Measurements from ENCODE around the gene LYSMD3. TPM values are rescaled to one million over a fixed set of nuclear protein-coding genes. Genes with fewer than 3 reads are reported as not detected.

Gene LYSMD3
- total RNA-seq, 2 donors from 2014 or later, result 11.8 to 18.0 TPM

- Histone ChIP-seq H3K4me1 (replicated peaks) (no peaks in the 10 kb centered on the region), H3K36me3 (no peaks in the 10 kb centered on the region), H3K27me3 (replicated peaks; ENCODE audit: insufficient read depth) (no peaks in the 10 kb centered on the region), H3K4me3 (peak overlapping the region; percentile 72 to 86), H3K27ac (peak overlapping the region; percentile 89 to 92), H3K9me3 (no peaks in the 10 kb centered on the region)
- DNase-seq (ENCODE audit: low spot score), result peak; percentile 60
- WGBS, result 7% methylated on average over 13 of the region's 13 CpGs
- intact Hi-C loops (cut with DNase I), result loop anchor here (1.0 to 10.0 kb wide), 3 partner anchors 56 to 115 kb away; partner anchors contain the start of genes MBLAC2 and POLR3G
- no peak for TF ChIP-seq POLR2AphosphoS5 (IDR thresholded peaks at IDR 0.05)
- peak; percentile 48 to 77 (median 64) for TF ChIP-seq CTCF (IDR thresholded peaks at IDR 0.05)
These were observed 724 bp upstream of the LYSMD3 start for GRCh38 chr5:90529939-90530677.

- intact Hi-C loops (cut with DNase I), result loop anchor here (1.0 to 10.0 kb wide), 2 partner anchors 54 to 114 kb away; partner anchors contain the start of genes MBLAC2 and POLR3G
- 2% methylated on average over 18 of the region's 18 CpGs for WGBS
- no peaks in the 10 kb centered on the region for H3K36me3 ChIP-seq
- DNase-seq (ENCODE audit: low spot score), result peak; percentile 5
- H3K4me1 ChIP-seq (replicated peaks), result no peaks in the 10 kb centered on the region
- no peaks in the 10 kb centered on the region for H3K27me3 ChIP-seq (replicated peaks; ENCODE audit: insufficient read depth)
- H3K9me3 ChIP-seq, result no peaks in the 10 kb centered on the region
- peak overlapping the region; percentile 89 to 92 for H3K27ac ChIP-seq
- peak overlapping the region; percentile 72 to 86 for H3K4me3 ChIP-seq
- no peak for TF ChIP-seq POLR2A (IDR thresholded peaks at IDR 0.05)
- no peak for TF ChIP-seq POLR2AphosphoS5 (IDR thresholded peaks at IDR 0.05)
- no peak for TF ChIP-seq CTCF (IDR thresholded peaks at IDR 0.05)
These were observed 687 bp downstream of the LYSMD3 start for GRCh38 chr5:90528601-90529193.

GRCh38 chr5:90519081-90519480 is 10.3 kb downstream of the LYSMD3 start:
- Histone ChIP-seq H3K4me3 (no peak overlapping the region), H3K9me3 (no peaks in the 10 kb centered on the region), H3K27me3 (replicated peaks; ENCODE audit: insufficient read depth) (no peaks in the 10 kb centered on the region), H3K36me3 (no peaks in the 10 kb centered on the region), H3K27ac (no peak overlapping the region), H3K4me1 (replicated peaks) (no peaks in the 10 kb centered on the region)
- no peak for DNase-seq (ENCODE audit: low spot score)
- intact Hi-C loops (cut with DNase I), result no loop called here
- WGBS, result 86% methylated on average over 7 of the region's 7 CpGs
- TF ChIP-seq CTCF (IDR thresholded peaks at IDR 0.05) (no peak), POLR2AphosphoS5 (IDR thresholded peaks at IDR 0.05) (no peak), POLR2A (IDR thresholded peaks at IDR 0.05) (no peak)

- Histone ChIP-seq H3K9me3 (no peaks in the 10 kb centered on the region), H3K4me3 (no peak overlapping the region), H3K27me3 (replicated peaks; ENCODE audit: insufficient read depth) (no peaks in the 10 kb centered on the region), H3K4me1 (replicated peaks) (no peaks in the 10 kb centered on the region), H3K27ac (no peak overlapping the region), H3K36me3 (no peaks in the 10 kb centered on the region)
- intact Hi-C loops (cut with DNase I), result no loop called here
- DNase-seq (ENCODE audit: low spot score), result no peak
- no peak for TF ChIP-seq CTCF (IDR thresholded peaks at IDR 0.05)
- TF ChIP-seq POLR2A (IDR thresholded peaks at IDR 0.05), result no peak
- TF ChIP-seq POLR2AphosphoS5 (IDR thresholded peaks at IDR 0.05), result no peak
These were observed 10.7 kb downstream of the LYSMD3 start for GRCh38 chr5:90518661-90519060.

All from prostate gland (tissue), 2 donors.